SHP77 treated with DMSO at 0.1 percent for 48 hours (cell line): ENCODE data around the gene SLC36A1.
A peak's percentile ranks its signal among the peaks of the same experiment; 100 is the strongest.
"Not testable (repeated sequence)": the region's sequence is repeated elsewhere in the genome, so short reads cannot be mapped to it uniquely, and the experiment has no call there.

Source experiments
- DNase-seq: peaks from one replicate; lab custom pipeline; 2025; lab: John Stamatoyannopoulos, UW

Gene SLC36A1

GRCh38 chr5:151447174-151448037 lies at the start of gene SLC36A1:
Gene SLC36A1 (plus strand): TSS chr5:151447603. CDS start chr5:151458793, 11,190 bp downstream.
- peak; percentile 73 for DNase-seq

- DNase-seq: no peak
Measured at GRCh38 chr5:151405334-151406160, 41.9 kb upstream of the SLC36A1 start.

GRCh38 chr5:151406322-151406947 lies 41.0 kb upstream of the SLC36A1 start:
- DNase-seq: no peak

- DNase-seq: no peak
Measured at GRCh38 chr5:151408591-151409230, 38.7 kb upstream of the SLC36A1 start.

GRCh38 chr5:151413800-151414199 lies 33.6 kb upstream of the SLC36A1 start:
- no peak for DNase-seq

GRCh38 chr5:151414536-151414935 lies 32.9 kb upstream of the SLC36A1 start:
- DNase-seq: no peak

GRCh38 chr5:151417712-151418111 lies 29.7 kb upstream of the SLC36A1 start:
- no peak for DNase-seq

- no peak for DNase-seq
Measured at GRCh38 chr5:151420127-151420526, 27.3 kb upstream of the SLC36A1 start.

GRCh38 chr5:151424892-151425523 lies 22.4 kb upstream of the SLC36A1 start:
- no peak for DNase-seq

GRCh38 chr5:151426347-151426746 lies 21.1 kb upstream of the SLC36A1 start:
- DNase-seq: not testable (repeated sequence)

GRCh38 chr5:151427258-151427657 lies 20.1 kb upstream of the SLC36A1 start:
- DNase-seq: no peak

GRCh38 chr5:151430731-151431130 lies 16.7 kb upstream of the SLC36A1 start:
- no peak for DNase-seq

- no peak for DNase-seq
Measured at GRCh38 chr5:151431666-151432065, 15.7 kb upstream of the SLC36A1 start.

GRCh38 chr5:151432210-151432609 lies 15.2 kb upstream of the SLC36A1 start:
- no peak for DNase-seq

GRCh38 chr5:151434570-151435237 lies 12.7 kb upstream of the SLC36A1 start:
- no peak for DNase-seq

- DNase-seq: peak; percentile 21
Measured at GRCh38 chr5:151448038-151448985, 909 bp downstream of the SLC36A1 start.

GRCh38 chr5:151449297-151449696 lies 1.9 kb downstream of the SLC36A1 start:
- DNase-seq: no peak

- no peak for DNase-seq
Measured at GRCh38 chr5:151449839-151450238, 2.4 kb downstream of the SLC36A1 start.

- DNase-seq: no peak
Measured at GRCh38 chr5:151450605-151451004, 3.2 kb downstream of the SLC36A1 start.
